KMS-11 (cell line): ENCODE results near the gene APBA1.

Experiments
- H2AFZ ChIP-seq: fragments of 200-600 bp; sonication (generic); 2 replicates; pipeline ENCODE4 v1.6.1; 2016; ENCODE audit warnings: antibody characterized with exemption, mixed run types, low read depth
- H3K27ac ChIP-seq: fragments of 200-600 bp; sonication (generic); 2 replicates; pipeline ENCODE4 v1.6.1; 2016; ENCODE audit warnings: mild to moderate bottlenecking, mixed run types
- H3K27me3 ChIP-seq: fragments of 200-600 bp; sonication (generic); 2 replicates; pipeline ENCODE4 v1.6.1; 2017; ENCODE audit warnings: mild to moderate bottlenecking, low read depth, mixed run types, moderate library complexity; ENCODE audit not compliant: insufficient read depth
- H3K36me3 ChIP-seq: fragments of 200-600 bp; sonication (generic); 2 replicates; pipeline ENCODE4 v1.6.1; 2017; ENCODE audit warnings: mild to moderate bottlenecking, mixed run types; ENCODE audit not compliant: insufficient read depth
- H3K4me1 ChIP-seq: fragments of 200-600 bp; sonication (generic); 2 replicates; pipeline ENCODE4 v1.6.1; 2016; ENCODE audit warnings: mild to moderate bottlenecking, low read depth, mixed run types; ENCODE audit not compliant: poor library complexity, severe bottlenecking
- H3K4me2 ChIP-seq: fragments of 200-600 bp; sonication (generic); 2 replicates; pipeline ENCODE4 v1.7.0; 2016; ENCODE audit warnings: mild to moderate bottlenecking, mixed run types
- H3K4me3 ChIP-seq: fragments of 200-600 bp; sonication (generic); IDR thresholded peaks from 2 replicates; pipeline ENCODE4 v1.6.1; 2017; ENCODE audit warnings: low read depth, low read length, mixed read lengths; ENCODE audit not compliant: insufficient read depth
- H3K79me2 ChIP-seq: fragments of 200-600 bp; sonication (generic); 2 replicates; pipeline ENCODE4 v1.6.1; 2016; ENCODE audit warnings: low read depth, mixed run types; ENCODE audit not compliant: insufficient read depth
- H3K9ac ChIP-seq: fragments of 200-600 bp; sonication (generic); 2 replicates; pipeline ENCODE4 v1.6.1; 2016; ENCODE audit warnings: mild to moderate bottlenecking, mixed run types
- H4K20me1 ChIP-seq: fragments of 200-600 bp; sonication (generic); 2 replicates; pipeline ENCODE4 v1.6.1; 2016; ENCODE audit warnings: mild to moderate bottlenecking, mixed run types; ENCODE audit not compliant: insufficient read depth
- CTCF ChIP-seq: fragments of 200-600 bp; sonication (generic); conservative IDR thresholded peaks from 2 replicates; pipeline ENCODE4 v1.6.1; 2017; ENCODE audit warnings: low read depth, mild to moderate bottlenecking, antibody characterized with exemption, low read length, moderate library complexity, mixed read lengths

APBA1 gene

GRCh38 chr9:69433968-69434367, 238.2 kb downstream of the APBA1 start:
- Histone ChIP-seq H3K4me3 (no peak overlapping the region), H3K27me3 (no peaks in the 10 kb centered on the region), H2AFZ (no peak overlapping the region), H3K9ac (no peak overlapping the region), H3K27ac (no peak overlapping the region), H3K36me3 (no peaks in the 10 kb centered on the region), H3K4me1 (no peaks in the 10 kb centered on the region), H4K20me1 (no peaks in the 10 kb centered on the region), H3K79me2 (no peaks in the 10 kb centered on the region), H3K4me2 (no peak overlapping the region)
- no peak for TF ChIP-seq CTCF

- Histone ChIP-seq H3K4me2 (no peak overlapping the region), H3K4me1 (no peaks in the 10 kb centered on the region), H3K27ac (no peak overlapping the region), H3K4me3 (no peak overlapping the region), H3K27me3 (no peaks in the 10 kb centered on the region), H3K79me2 (no peaks in the 10 kb centered on the region), H3K36me3 (no peaks in the 10 kb centered on the region), H2AFZ (no peak overlapping the region), H4K20me1 (no peaks in the 10 kb centered on the region), H3K9ac (no peak overlapping the region)
- TF ChIP-seq CTCF, result no peak
Observed at GRCh38 chr9:69433392-69433791, 238.8 kb downstream of the APBA1 start.

GRCh38 chr9:69432623-69433022, 239.5 kb downstream of the APBA1 start:
- Histone ChIP-seq H3K4me2 (no peak overlapping the region), H3K9ac (no peak overlapping the region), H3K4me3 (no peak overlapping the region), H3K4me1 (no peaks in the 10 kb centered on the region), H3K36me3 (no peaks in the 10 kb centered on the region), H3K79me2 (no peaks in the 10 kb centered on the region), H2AFZ (no peak overlapping the region), H3K27me3 (no peaks in the 10 kb centered on the region), H4K20me1 (no peaks in the 10 kb centered on the region), H3K27ac (no peak overlapping the region)
- TF ChIP-seq CTCF, result no peak

GRCh38 chr9:69431777-69432176, 240.4 kb downstream of the APBA1 start:
- Histone ChIP-seq H3K9ac (no peak overlapping the region), H3K4me2 (no peak overlapping the region), H3K4me3 (no peak overlapping the region), H3K36me3 (no peaks in the 10 kb centered on the region), H3K27ac (no peak overlapping the region), H3K27me3 (no peaks in the 10 kb centered on the region), H3K79me2 (no peaks in the 10 kb centered on the region), H4K20me1 (no peaks in the 10 kb centered on the region), H3K4me1 (no peaks in the 10 kb centered on the region), H2AFZ (no peak overlapping the region)
- TF ChIP-seq CTCF, result no peak

GRCh38 chr9:69431203-69431602, 241.0 kb downstream of the APBA1 start:
- no peak overlapping the region for H3K27ac ChIP-seq
- H3K4me2 ChIP-seq, result no peak overlapping the region
- no peak for TF ChIP-seq CTCF

More at GRCh38 chr9:69431203-69431602, 241.0 kb downstream of the APBA1 start:
- no peak overlapping the region for H2AFZ ChIP-seq
- H3K79me2 ChIP-seq, result no peaks in the 10 kb centered on the region
- H3K27me3 ChIP-seq, result no peaks in the 10 kb centered on the region
- no peak overlapping the region for H3K4me3 ChIP-seq
- H3K4me1 ChIP-seq, result no peaks in the 10 kb centered on the region
- H3K9ac ChIP-seq, result no peak overlapping the region
- H3K36me3 ChIP-seq, result no peaks in the 10 kb centered on the region
- H4K20me1 ChIP-seq, result no peaks in the 10 kb centered on the region
